H7 (cell line): ENCODE results near the gene ABHD14A. TPM values are rescaled to one million over a fixed set of nuclear protein-coding genes. Genes with fewer than 3 reads are reported as not detected.

Experiments used
- DNase-seq: peaks from one replicate; pipeline ENCODE4 v3.0.0; 2012
- H3K27me3 ChIP-seq: 2 replicates; pipeline ENCODE4 v1.6.0; 2011; ENCODE audit warnings: mild to moderate bottlenecking, low read length; ENCODE audit not compliant: control insufficient read depth, insufficient read depth
- H3K36me3 ChIP-seq: replicated peaks from 2 replicates; pipeline ENCODE4 v1.5.1; 2011; ENCODE audit warnings: low read length; ENCODE audit not compliant: control insufficient read depth, insufficient read depth
- H3K4me3 ChIP-seq: 2 replicates; pipeline ENCODE4 v1.5.1; 2011; ENCODE audit warnings: low read depth, mild to moderate bottlenecking, control low read depth, low read length, moderate library complexity; ENCODE audit not compliant: insufficient read depth
- total RNA-seq: library from RNA; depleted of rRNA; stranded (reverse); fragments of >200 nt; shearing (Covaris generic); gene quantifications from 2 replicates; pipeline ENCODE4 v1.2.3, GENCODE V29; 2014; rRNA removed

The ABHD14A gene
- total RNA-seq, 1 experiment from 2014 or later = 7.7 TPM

- Histone ChIP-seq H3K4me3 (no peak overlapping the region), H3K36me3 (no peaks in the 10 kb centered on the region), H3K27me3 (no peaks in the 10 kb centered on the region)
- no peak for DNase-seq
These were observed 54.7 kb downstream of the ABHD14A start for GRCh38 chr3:52029535-52029934.

Other genes with a start within 250 kb of the ABHD14A start
- gene IQCF6, start 195.8 kb upstream of the ABHD14A start, total RNA-seq = not detected in 2 replicates
- gene IQCF2, start 113.4 kb upstream of the ABHD14A start, total RNA-seq = not detected in 2 replicates
- not detected in 2 replicates for gene IQCF5, start 99.5 kb upstream of the ABHD14A start, total RNA-seq
- gene IQCF1, start 71.7 kb upstream of the ABHD14A start, total RNA-seq = not detected in 2 replicates
- gene RRP9, start 33.2 kb upstream of the ABHD14A start, total RNA-seq = 62.0 and 80.6 TPM in 2 replicates
- gene PARP3, start 32.7 kb upstream of the ABHD14A start, total RNA-seq = 3.2 and 5.5 TPM in 2 replicates
- 0.14 TPM in 1 of 2 replicates, not detected in the other for gene GPR62, start 19.7 kb upstream of the ABHD14A start, total RNA-seq
- 29.4 and 48.1 TPM in 2 replicates for gene PCBP4, start 7.6 kb upstream of the ABHD14A start, total RNA-seq
- 20.8 and 24.3 TPM in 2 replicates for gene ABHD14B, start 1.0 kb upstream of the ABHD14A start, total RNA-seq
- 97.7 and 101 TPM in 2 replicates for gene ACY1, start 8.5 kb downstream of the ABHD14A start, total RNA-seq
- 1,001 and 1,107 TPM in 2 replicates for gene RPL29, start 20.8 kb downstream of the ABHD14A start, total RNA-seq
- 19.5 and 21.7 TPM in 2 replicates for gene DUSP7, start 81.5 kb downstream of the ABHD14A start, total RNA-seq
- gene POC1A, start 179.4 kb downstream of the ABHD14A start, total RNA-seq = 25.1 and 26.4 TPM in 2 replicates
- 63.8 and 86.9 TPM in 2 replicates for gene ALAS1, start 223.1 kb downstream of the ABHD14A start, total RNA-seq